Coronary artery (tissue), 2 donors: ENCODE data around the gene NEB.

Experiments
- DNase-seq: peaks from one replicate; pipeline ENCODE4 v3.0.0-alpha.2; 2017; ENCODE audit warnings: low spot score
- H3K27ac ChIP-seq, 2 donors: fragments of 200-600 bp; sonication (generic); one replicate each; pipeline ENCODE4 v1.5.1; 2016 to 2019
- H3K4me3 ChIP-seq: fragments of 200-600 bp; sonication (generic); 2 replicates; pipeline ENCODE4 v1.5.1; 2016; ENCODE audit warnings: mild to moderate bottlenecking, moderate library complexity
- CTCF ChIP-seq: fragments of 200-600 bp; sonication (generic); IDR thresholded peaks from one replicate; pipeline ENCODE4 v1.5.1; 2019; ENCODE audit warnings: antibody characterized with exemption

Gene NEB

GRCh38 chr2:151679994-151680393 is 54.3 kb downstream of the NEB start:
- TF ChIP-seq CTCF: no peak
- Histone ChIP-seq H3K27ac (no peak overlapping the region), H3K4me3 (no peak overlapping the region)

GRCh38 chr2:151678849-151679248 is 55.4 kb downstream of the NEB start:
- no peak for DNase-seq
- Histone ChIP-seq H3K4me3 (no peak overlapping the region), H3K27ac (no peak overlapping the region)
- no peak for TF ChIP-seq CTCF

More at GRCh38 chr2:151679994-151680393, 54.3 kb downstream of the NEB start:
- DNase-seq: no peak

GRCh38 chr2:151673016-151673415 is 61.3 kb downstream of the NEB start:
- Histone ChIP-seq H3K27ac (no peak overlapping the region), H3K4me3 (no peak overlapping the region)
- no peak for DNase-seq
- no peak for TF ChIP-seq CTCF

DNA sequence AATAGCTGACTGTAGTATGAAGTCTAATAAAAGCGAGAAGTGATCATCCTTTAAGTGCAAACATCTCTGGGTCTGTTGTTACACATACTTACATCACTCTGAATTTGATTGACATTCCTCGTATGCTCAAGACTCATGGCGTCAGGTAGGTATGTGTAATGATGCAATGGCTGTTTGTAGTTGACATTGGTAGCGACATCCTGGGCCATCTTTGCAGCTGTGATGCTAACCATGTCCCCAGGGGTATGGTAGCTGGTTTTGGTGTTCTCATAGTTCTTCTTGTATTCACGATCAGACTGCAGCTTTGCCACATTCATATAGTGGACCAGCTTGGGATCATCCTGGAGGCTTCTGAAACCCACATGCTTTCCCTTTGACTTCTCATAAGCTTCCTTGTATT is 62.0 kb downstream of the NEB start:
- TF ChIP-seq CTCF: no peak
- DNase-seq: no peak
- H3K4me3 ChIP-seq: no peak overlapping the region
- no peak overlapping the region for H3K27ac ChIP-seq

- TF ChIP-seq CTCF: no peak
- no peak overlapping the region for H3K27ac ChIP-seq
- DNase-seq: no peak
- H3K4me3 ChIP-seq: no peak overlapping the region
Measured at GRCh38 chr2:151670846-151671597, 63.3 kb downstream of the NEB start.

- DNase-seq: no peak
- Histone ChIP-seq H3K4me3 (no peak overlapping the region), H3K27ac (no peak overlapping the region)
- no peak for TF ChIP-seq CTCF
Measured at GRCh38 chr2:151670346-151670745, 63.9 kb downstream of the NEB start.

- no peak for DNase-seq
- H3K27ac ChIP-seq: no peak overlapping the region
- H3K4me3 ChIP-seq: no peak overlapping the region
- TF ChIP-seq CTCF: no peak
Measured at GRCh38 chr2:151669585-151670081, 64.6 kb downstream of the NEB start.
